OCI-LY7 (cell line): ENCODE results near the gene DNAJC27. TPM values are rescaled to one million over a fixed set of nuclear protein-coding genes. Genes with fewer than 3 reads are reported as not detected.

Experiments used
- BruUV-seq: library from RNA; stranded (reverse); fragments of 400-500 nt; replicated peaks from 2 replicates; lab custom pipeline; 2021; lab: Mats Ljungman, UMichigan
- CTCF ChIA-PET: fragments of 300-600 bp; sonication (Branson Sonifier 250); formaldehyde crosslinking; loops from one replicate; lab custom pipeline; 2022; ENCODE audit warnings: antibody characterized with exemption; ENCODE audit not compliant: unreplicated experiment; lab: Charles Lee
- POLR2A ChIA-PET: fragments of 300-600 bp; sonication (Branson Sonifier 250); formaldehyde crosslinking; loops from one replicate; lab custom pipeline; 2022; ENCODE audit warnings: antibody characterized with exemption; lab: Charles Lee
- DNase-seq: peaks from one replicate; pipeline ENCODE4 v3.0.0-alpha.2; 2015; ENCODE audit warnings: low spot score
- H2AFZ ChIP-seq: fragments of 200-600 bp; sonication (generic), shearing (Covaris generic); 2 replicates; pipeline ENCODE4 v1.6.1; 2014; ENCODE audit warnings: mild to moderate bottlenecking, antibody characterized with exemption, low read length, moderate library complexity
- H3K27ac ChIP-seq: fragments of 200-600 bp; sonication (generic); 2 replicates; pipeline ENCODE4 v1.5.1; 2014; ENCODE audit warnings: mixed run types, low read depth, mild to moderate bottlenecking, moderate library complexity, low read length, inconsistent platforms; ENCODE audit not compliant: poor library complexity, severe bottlenecking
- H3K36me3 ChIP-seq: fragments of 200-600 bp; sonication (generic); 2 replicates; pipeline ENCODE4 v1.6.1; 2014; ENCODE audit warnings: mild to moderate bottlenecking, antibody characterized with exemption, low read length, moderate library complexity, mixed read lengths; ENCODE audit not compliant: insufficient read depth
- H3K4me1 ChIP-seq: fragments of 200-600 bp; sonication (generic); 2 replicates; pipeline ENCODE4 v1.5.1; 2014; ENCODE audit warnings: mild to moderate bottlenecking, low read length; ENCODE audit not compliant: insufficient read depth, poor library complexity, severe bottlenecking
- H3K4me2 ChIP-seq: fragments of 200-600 bp; sonication (generic); 2 replicates; pipeline ENCODE4 v1.6.1; 2014; ENCODE audit warnings: mild to moderate bottlenecking, low read length
- H3K4me3 ChIP-seq: fragments of 200-600 bp; sonication (generic); 2 replicates; pipeline ENCODE4 v1.5.1; 2014; ENCODE audit warnings: mild to moderate bottlenecking, low read depth, low read length; ENCODE audit not compliant: poor library complexity, severe bottlenecking
- H3K79me2 ChIP-seq: fragments of 200-600 bp; sonication (generic); 2 replicates; pipeline ENCODE4 v1.6.1; 2016; ENCODE audit warnings: low read depth, mild to moderate bottlenecking, low read length, moderate library complexity, mixed read lengths; ENCODE audit not compliant: insufficient read depth
- H3K9me2 ChIP-seq: fragments of 200-600 bp; sonication (generic); 2 replicates; pipeline ENCODE4 v1.6.1; 2016; ENCODE audit warnings: mild to moderate bottlenecking, low read length, mixed read lengths; ENCODE audit not compliant: insufficient read depth
- H3K9me3 ChIP-seq: fragments of 200-600 bp; sonication (generic); 2 replicates; pipeline ENCODE4 v1.6.1; 2014; ENCODE audit warnings: mild to moderate bottlenecking, mixed run types, low read length, mixed read lengths
- H4K20me1 ChIP-seq: fragments of 200-600 bp; sonication (generic); 2 replicates; pipeline ENCODE4 v1.6.1; 2014; ENCODE audit warnings: mild to moderate bottlenecking, antibody characterized with exemption, low read length, moderate library complexity, mixed read lengths; ENCODE audit not compliant: insufficient read depth
- CTCF ChIP-seq: fragments of 200-600 bp; sonication (generic); conservative IDR thresholded peaks from 2 replicates; pipeline ENCODE4 v1.5.1; 2014; ENCODE audit warnings: mild to moderate bottlenecking, antibody characterized with exemption, low read length, moderate library complexity, mixed read lengths
- EZH2phosphoT487 ChIP-seq: fragments of 200-600 bp; sonication (generic); IDR thresholded peaks from 2 replicates; pipeline ENCODE4 v1.6.1; 2018; ENCODE audit warnings: low read depth, borderline replicate concordance, mild to moderate bottlenecking, mixed run types, antibody characterized with exemption, low read length, moderate library complexity, mixed read lengths
- intact Hi-C: fragments of 100-400 bp; cut with micrococcal nuclease; formaldehyde crosslinking; loops from one replicate; pipeline ENCODE4 v1.10.0; 2022; ENCODE audit not compliant: unreplicated experiment
- total RNA-seq, 2 experiments: library from RNA; depleted of rRNA in 1 of 2; stranded (reverse); fragments of >200 nt in 1 of 2; shearing (Covaris generic) in 1 of 2; gene quantifications; 2 replicates each; pipeline ENCODE4 v1.2.3, GENCODE V29; 2014 to 2022

DNAJC27 gene
- total RNA-seq, 2 experiments from 2014 or later, result 3.6 to 6.6 TPM

- POLR2A ChIA-PET, result no interaction called here
- CTCF ChIA-PET, result no interaction called here
- Histone ChIP-seq H2AFZ (peak within 1 kb of the TSS; percentile 88), H3K4me2 (peak within 1 kb of the TSS; percentile 95), H3K4me1 (peaks cover 32% of the 10 kb centered on the region), H3K4me3 (peak within 1 kb of the TSS; percentile 78), H3K9me3 (no peaks in the 10 kb centered on the region), H3K9me2 (no peaks in the 10 kb centered on the region), H4K20me1 (no peaks in the 10 kb centered on the region), H3K79me2 (peaks cover 27% of the 10 kb centered on the region), H3K36me3 (peaks cover 23% of the 10 kb centered on the region), H3K27ac (peak within 1 kb of the TSS; percentile 34)
- TF ChIP-seq EZH2phosphoT487 (no peak), CTCF (no peak)
- intact Hi-C loops, result loop anchor here (5.0 kb wide), 1 partner anchor 52 kb away; the partner anchor contains the start of gene DNAJC27
- DNase-seq, result peak; percentile 75
- BruUV-seq, result no TSS peak
Measured at GRCh38 chr2:24920098-24920808, 51.5 kb downstream of the DNAJC27 start, which contains the start of gene ADCY3. TSS of gene ADCY3 (minus strand) at chr2:24920237. CDS start at chr2:24918987, 1,250 bp downstream.

GRCh38 chr2:24919506-24920097, 52.2 kb downstream of the DNAJC27 start:
- Histone ChIP-seq H4K20me1 (no peaks in the 10 kb centered on the region), H3K4me3 (peak overlapping the region; percentile 78), H3K9me2 (no peaks in the 10 kb centered on the region), H3K9me3 (no peaks in the 10 kb centered on the region), H3K4me1 (peaks cover 32% of the 10 kb centered on the region), H3K36me3 (peaks cover 30% of the 10 kb centered on the region), H3K27ac (peak overlapping the region; percentile 34), H2AFZ (peak overlapping the region; percentile 67; the same call in 1 of the 2 replicates), H3K79me2 (peaks cover 27% of the 10 kb centered on the region), H3K4me2 (peak overlapping the region; percentile 95)
- DNase-seq, result peak; percentile 44
- intact Hi-C loops, result loop anchor here (5.0 kb wide), 1 partner anchor 53 kb away; the partner anchor contains the start of gene DNAJC27
- POLR2A ChIA-PET, result no interaction called here
- no TSS peak for BruUV-seq
- TF ChIP-seq EZH2phosphoT487, result no peak
- TF ChIP-seq CTCF, result no peak
- CTCF ChIA-PET, result no interaction called here
